Stimulated activated CD4-positive, alpha-beta T cell treated with anti-CD3 and anti-CD28 coated beads, Interleukin-4, amount 100 ng/mL, for 4 hours (primary cell): ENCODE data around the gene CELSR1.
"Not testable (repeated sequence)": the region's sequence is repeated elsewhere in the genome, so short reads cannot be mapped to it uniquely, and the experiment has no call there.

ENCODE experiments used
- DNase-seq, 2 experiments: peaks; one replicate each; pipeline ENCODE4 v3.0.0-alpha.2; 2020

The CELSR1 gene

DNA sequence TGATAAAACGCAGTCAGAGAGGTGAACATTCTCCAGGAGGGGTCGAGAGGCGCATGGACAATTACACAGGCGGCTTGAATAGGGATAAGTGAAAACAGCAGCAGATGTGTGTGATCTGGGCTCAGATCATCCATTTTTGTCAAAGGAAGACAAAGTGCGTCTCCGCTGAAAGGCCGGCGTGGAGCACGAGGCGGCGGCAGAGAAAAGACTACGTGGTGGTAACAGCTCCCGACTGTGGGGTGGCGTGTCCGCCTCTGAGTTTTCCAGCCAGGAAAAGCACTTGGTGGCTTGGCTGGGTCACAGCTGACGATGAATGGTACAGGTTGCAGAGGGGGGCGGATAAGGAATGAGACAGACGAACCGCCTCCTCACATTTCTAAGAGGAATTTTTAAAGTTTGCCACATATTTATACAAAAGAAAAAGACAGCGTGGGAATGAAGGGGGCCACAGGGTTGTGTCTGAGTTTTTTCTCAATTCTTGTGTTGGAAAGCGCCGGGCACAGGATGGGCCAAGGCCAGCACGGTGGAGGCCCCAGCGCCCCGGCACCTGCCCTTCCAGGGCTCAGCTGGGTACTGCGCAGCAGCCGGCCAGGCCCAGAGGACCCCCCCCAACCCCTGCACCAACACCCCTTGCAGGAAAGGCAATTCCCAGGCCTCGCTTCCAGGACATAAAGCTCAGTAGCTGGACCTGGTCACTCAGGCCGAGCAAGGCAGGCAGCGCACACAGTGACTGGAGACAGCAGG is 121.5 kb downstream of the CELSR1 start:
- DNase-seq, result no peak

DNA sequence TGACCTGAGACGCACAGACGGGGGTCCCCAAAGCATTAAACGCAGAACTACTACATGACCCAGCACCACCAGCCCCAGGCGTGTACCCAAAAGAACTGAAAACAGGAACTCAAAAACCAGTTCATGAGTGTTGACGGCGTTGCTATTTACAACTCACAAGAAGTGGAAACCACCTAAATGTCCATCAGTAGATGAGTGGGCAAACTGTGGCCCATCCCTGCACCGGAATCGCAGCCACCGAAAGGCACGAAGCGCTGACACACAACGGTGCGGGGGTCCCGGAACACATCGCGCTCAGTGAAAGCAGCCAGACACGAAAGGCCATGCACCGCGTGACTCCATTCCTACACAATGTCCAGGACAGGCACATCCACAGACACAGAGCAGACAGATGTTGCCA is 122.7 kb downstream of the CELSR1 start:
- DNase-seq, result no peak

DNA sequence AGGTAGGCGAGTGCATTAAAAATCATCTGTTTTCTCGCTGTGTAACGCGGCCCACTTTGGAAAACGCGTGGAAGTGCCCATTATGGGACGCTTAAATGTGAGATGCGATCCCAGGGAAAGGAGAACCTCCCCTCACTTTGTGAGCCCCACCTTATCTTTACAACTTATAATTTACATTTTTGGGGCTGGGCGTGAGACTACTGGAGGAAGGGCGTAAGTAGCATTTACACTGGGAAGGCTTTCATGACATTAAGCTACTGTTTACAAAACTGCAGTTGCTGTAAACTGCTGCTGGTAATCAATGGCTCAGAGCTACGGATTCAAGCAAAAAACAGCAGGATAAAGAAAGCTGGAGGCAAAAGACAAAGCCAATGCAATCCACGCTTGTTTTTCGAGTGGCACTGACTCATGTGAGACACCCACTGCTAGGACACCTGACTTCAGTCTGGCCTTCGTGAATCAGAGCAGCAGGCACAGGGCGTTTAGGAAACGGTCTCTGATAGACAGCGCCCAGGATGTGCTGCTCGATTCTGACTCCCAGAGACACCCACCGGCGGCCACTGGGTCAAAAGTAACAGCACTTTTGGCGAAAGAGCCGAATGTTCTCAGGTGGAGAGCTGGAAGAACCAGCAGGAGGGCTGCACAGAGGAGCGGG is 123.6 kb downstream of the CELSR1 start:
- no peak for DNase-seq

DNA sequence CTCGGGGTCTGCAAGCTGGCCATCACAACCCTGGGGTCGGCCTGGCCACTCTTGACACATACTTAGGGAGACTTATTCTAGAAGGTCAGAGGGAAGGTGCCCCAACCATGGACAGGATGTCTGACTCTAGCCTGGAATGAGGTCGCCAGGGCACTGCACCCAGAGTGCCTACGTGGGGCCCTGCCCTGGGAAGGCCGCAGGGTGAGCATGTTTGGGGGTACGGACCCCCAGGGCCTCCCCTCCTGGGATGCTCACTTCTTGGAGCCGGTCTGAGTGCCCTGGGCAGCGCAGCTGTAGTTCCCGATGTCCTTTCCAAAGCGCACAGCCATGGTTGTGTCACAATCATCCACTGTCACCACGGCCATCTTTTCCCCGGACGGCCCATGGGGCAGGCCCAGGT is 126.1 kb downstream of the CELSR1 start:
- no peak for DNase-seq

DNA sequence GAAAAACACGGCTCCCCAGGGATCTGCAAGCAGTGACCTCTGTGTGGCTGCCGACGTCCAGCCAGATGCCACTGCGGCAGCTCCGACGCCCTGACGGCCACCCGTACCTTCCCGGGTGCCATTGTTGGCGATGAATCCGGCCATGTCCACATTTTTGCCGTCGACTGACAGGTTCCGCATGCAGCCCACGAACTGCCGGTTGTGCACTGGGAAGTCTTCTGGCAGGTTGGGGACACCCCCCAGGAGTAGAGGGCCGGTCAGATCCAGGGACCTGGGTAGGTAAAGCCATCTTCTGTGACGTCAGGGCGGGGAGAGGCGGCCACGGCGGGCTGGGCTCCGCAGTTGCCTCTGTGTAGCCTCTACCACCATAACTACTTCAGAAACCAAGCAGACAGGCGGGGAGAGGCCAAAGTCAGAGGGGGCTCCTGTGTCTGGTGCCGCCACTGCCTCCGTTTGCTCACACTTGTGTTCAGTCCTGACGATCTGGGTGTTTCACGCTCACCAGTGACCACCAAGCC is 127.1 kb downstream of the CELSR1 start:
- DNase-seq, result no peak

DNA sequence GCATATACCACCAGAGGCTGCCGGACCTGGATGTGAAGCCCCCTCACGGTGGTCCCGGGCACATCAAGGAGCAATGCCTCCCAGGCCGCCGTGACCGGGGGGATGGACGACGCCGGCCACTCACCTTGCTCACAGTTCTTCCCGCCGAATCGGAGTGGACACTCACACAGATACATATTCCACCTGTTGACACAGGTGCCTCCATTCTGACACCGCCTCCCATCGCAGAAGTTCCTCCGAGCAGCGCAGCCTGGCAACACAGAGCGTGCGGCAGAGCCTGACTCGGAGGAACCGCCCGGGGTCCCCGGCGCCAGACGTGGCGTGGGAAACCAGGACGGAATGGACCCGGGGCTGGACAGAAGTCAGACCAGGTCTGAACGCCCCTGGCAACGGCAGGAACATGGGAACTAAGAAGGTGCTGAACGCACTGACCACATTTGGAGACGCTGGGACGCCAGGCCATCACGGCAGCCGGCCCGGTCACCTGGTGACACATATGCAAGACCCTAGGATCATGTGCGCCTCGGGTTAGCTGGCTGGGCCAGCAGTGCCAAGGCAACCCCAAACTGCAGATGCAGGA is 127.7 kb downstream of the CELSR1 start:
- no peak for DNase-seq

DNA sequence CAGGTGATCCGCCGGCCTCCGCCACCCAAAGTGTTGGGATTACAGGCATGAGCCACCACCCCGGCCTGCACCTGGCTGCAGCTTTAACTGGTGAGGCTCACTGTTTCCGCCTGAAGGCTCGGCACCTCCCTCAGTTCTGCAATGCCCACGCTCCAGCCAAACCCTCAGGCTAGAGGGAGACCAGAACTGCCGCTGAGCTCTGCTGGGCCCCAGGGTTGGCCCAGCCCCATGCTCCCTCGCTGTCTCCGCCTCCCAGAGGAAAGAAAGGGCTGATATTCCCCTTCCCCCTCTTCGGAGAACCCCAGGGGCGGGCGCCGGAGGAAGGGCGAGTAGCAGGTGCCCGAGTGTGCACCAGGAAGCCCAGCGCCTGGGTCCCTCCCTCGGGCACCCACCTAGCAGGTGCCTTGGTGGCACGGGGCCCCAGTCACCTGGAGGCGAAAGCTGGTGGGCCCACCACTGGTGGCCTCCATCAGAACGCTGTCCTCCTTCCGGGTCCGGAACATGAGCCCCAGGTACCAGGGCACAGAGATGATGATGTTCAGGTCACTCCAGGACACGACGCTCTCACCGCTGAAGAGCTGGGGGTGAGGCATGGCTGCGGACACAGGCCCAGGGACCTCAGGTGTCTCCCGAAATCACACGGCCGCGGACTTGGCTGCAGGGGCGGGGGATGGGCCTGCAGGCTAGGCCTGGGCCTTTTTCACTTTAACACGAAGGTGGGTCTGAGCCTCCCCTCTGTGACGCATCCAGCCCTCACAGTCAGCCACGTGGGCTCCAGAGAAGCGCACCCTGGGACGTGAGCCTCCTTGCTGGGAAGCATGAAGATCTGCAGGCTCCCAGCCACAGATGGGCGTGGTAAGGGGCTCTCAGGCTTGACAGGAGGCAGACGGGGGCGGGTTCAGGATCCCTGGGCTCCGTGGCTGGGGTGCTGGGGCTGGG is 128.6 kb downstream of the CELSR1 start:
- DNase-seq, result no peak

DNA sequence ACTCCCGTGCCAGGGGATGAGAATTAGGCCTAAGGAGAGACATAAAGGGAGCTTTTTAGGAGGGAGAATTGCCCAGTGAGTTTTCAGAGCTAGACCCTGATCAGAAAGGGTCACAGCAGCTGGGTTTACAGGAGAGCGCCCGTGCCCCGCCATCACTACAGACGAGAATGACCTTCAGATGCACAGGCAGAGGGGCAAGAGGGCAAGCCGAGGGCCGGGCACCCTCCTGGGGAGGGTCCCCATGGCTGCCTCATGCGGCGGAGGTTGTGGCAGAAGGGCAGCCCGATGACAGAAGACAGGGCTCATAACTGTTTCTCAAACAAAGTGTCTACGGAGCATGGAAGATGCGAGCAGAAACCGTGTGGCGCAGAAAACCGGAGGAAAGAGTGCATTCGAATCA is 129.7 kb downstream of the CELSR1 start:
- DNase-seq, result no peak

DNA sequence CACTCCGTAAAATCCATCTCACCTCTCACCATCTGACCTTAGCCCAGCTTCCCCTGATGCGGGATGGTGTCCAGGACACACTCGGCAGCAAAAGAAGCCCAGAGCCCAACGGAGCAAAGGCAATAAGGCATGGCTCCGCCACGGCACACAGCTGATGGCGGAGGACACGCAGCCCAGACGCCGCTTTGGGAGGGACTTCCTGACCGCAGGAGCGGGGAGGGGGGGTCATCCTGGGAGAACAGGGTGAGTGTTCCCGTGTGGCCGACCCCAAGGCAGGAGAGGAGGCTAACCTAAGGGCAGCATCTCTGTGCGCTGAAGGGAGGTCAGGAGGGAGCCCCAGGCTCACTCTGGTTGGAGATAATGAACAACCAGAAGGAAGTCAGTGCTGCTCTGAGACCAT is 130.6 kb downstream of the CELSR1 start:
- no peak for DNase-seq

DNA sequence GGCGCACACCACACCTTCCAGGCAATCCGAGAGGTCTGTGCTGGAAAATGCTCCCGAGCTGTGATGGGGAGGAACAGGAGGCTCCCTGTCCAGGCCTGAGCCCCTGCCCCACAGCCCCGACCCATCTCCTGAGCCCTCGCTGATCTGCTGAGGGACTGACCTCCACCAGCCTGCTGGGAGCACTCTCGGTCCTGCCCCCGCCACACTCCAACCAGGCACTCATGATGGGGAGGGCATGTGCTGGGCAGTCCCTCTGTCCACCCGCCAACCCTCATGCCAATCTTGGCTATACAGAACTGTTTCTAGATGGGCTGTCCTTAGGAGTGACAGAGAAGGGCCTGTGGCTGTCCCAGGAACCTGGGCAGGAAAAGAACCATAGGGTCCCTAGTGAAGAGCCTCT is 131.1 kb downstream of the CELSR1 start:
- DNase-seq, result no peak

DNA sequence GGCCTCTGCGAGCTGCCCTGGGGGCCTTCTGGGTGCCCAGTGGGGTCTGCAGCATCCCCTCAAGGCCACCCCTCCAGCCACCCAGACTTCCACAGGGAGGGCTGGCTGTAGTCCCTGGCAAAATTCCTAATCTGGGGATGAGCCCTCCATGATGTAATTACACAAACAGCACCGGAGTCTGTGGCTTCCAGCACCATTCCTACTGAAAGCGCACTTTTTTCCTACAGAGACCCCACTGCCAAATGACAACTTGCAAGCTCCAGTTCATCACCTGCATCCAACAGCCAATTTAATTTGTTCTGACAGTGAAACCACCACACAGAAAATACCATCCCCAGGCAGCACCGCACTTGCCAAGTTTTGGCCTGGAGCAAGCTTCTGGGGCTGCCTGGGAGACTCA is 131.5 kb downstream of the CELSR1 start:
- no peak for DNase-seq

DNA sequence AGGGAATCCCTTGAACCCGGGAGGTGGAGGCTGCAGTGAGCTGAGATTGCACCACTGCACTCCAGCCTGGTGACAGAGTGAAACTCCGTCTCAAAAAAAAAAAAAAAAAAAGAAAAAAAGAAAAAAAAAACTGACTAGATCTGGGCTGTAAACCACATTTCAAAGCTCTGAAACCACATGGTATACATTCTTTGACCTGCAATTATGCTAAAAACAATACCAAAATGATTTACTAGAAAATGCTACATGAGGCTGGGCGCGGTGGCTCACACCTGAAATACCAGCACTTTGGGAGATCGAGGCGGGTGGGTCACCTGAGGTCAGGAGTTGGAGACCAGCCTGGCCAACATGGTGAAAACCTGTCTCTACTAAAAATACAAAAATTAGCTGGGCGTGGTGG is 133.5 kb downstream of the CELSR1 start:
- not testable (repeated sequence) for DNase-seq

DNA sequence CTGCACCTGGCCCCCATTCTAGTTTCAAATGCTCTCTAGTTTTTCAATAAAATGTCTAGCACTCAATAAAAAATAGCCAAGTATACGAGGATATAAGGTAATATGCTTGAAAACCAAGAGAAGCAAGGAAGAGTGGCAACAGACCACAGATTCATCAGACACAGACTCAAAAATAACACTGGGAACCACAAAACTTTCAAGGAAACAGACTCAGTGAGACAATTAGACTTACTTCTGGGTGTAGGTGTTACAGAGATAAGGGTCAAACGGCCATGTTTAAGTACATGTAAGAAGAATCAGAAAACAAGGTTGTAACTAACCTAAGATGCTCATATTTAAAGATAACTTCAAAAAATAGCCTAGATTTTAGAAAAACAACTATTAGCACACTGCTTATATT is 134.9 kb downstream of the CELSR1 start:
- DNase-seq, result no peak

DNA sequence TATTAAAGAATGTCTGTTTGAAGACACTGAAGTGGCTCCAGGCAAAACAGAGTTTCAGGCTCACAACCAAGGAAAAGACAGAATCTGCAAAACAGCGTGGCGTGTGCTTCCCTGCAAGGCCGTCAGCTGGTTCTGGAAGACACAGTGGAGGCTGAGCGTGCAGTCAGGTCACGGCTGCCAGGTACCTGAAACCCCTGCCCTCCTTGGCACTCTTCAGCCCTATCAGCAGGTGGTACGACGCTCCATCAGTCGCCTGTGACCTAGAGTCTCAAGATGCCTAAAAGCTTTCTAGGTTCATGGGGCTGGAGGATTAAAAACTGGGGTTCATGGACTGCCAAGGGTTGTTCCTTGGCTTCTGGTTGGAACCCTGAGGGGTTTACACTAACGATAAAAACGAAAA is 136.1 kb downstream of the CELSR1 start:
- no peak for DNase-seq

DNA sequence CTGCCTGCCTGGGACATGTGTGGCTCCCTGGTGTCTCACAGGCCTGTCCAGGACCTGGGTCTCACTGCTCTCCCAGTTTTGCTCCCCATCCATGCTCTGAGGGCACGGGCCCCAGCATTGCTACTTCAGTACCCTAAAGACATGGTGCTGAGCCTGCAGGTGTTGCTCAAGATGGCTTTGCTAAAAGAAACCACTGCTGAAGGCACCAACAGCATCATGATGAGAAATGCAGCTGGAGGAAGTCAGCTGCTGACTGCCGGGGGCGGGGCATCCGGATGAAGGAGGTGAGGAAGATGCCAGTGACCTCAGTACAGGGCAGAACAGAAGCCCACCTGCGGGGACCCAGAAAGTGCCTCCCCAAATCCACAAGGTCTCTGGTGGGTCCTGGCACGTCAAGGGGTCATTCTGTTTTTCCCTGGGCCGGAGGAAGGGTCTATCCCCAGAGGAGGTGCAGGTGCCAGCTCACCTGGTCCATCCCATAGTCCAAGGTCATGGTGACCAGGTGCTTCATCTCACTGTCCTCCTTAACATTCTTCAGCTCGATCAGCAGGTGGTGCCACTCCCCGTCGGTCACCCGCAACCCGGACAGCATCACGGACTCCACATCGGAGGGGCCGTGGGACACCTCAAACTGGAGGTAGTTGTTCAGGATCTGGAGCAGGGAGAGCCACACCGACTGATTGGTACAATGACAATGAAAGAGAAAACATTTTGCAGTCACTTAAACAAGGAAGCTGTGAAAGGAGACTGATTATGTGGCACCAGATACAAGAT is 138.0 kb downstream of the CELSR1 start:
- no peak for DNase-seq

DNA sequence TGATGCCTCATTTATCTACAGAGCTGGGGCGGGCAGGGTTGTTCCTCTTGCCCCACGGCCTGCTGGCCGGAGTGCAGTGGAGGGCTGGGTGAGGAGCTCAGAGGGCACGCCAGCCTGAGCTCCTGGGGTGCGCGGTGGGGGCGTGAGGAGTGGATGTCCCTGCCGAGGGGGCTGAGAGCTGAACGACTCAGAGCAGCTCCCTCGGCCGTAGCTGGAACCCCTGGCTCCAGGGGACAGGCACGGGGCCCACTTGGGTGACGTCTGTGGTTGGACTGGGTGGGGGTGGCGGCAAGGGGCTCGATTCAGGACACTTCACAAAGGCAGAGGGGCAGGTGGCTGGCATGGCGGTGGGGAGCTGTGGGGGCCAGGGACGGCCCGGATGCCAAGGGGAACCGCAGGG is 139.5 kb downstream of the CELSR1 start:
- no peak for DNase-seq

DNA sequence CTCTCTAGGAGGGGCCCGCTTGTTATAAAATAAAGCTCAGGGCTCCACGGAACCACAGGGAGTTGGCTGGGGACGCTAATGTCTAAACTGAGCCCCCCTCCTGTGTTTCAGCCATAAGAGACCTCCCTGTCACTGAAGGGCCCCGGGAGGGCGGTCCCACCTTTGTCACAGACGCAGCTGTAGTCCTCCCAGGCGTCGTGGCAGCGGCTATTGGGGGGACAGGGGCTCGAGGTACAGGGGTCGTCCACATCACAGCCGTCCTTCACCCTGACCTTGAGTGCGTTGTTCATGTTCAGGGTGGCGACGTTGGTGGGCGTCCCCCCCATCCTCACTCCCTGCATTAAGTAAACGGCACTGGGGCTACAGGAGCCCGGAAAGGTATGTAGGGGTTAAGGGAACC is 139.9 kb downstream of the CELSR1 start:
- DNase-seq, result no peak

DNA sequence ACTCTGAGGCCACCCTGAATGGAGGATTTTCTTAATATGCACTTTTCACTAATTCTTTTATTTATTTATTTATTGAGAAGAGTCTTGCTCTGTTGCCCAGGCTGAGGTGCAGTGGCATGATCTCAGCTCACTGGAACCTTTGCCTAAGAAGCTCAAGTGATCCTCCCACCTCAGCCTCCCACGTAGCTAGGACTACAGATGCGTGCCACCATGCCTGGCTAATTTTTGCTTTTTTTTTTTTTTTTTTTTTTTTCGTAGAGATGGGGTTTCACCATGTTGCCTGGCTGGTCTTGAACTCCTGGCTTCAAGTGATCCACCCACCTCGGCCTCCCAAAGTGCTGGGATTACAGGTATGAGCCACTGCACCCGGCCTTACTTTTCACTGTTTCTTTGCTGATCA is 140.4 kb downstream of the CELSR1 start:
- not testable (repeated sequence) for DNase-seq

DNA sequence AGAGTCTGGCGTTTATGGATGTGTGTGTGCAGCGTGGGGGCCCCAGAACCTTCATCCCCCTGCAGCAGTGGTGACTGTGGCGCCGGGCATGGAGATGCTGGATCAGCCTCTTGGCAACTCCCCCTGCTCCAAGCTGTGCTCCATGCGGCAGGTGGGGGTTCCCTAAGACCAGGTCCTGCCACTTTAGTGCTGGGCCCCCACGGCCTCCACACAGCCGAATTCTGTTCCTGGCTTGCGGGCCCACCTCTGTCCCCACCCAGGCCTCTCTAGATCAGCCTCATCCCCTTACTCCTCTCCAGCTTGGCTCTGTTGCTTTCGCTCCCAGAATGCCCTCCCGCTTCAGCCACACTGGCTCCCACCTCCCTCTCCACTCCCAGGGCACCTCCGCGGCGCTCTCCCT is 142.3 kb downstream of the CELSR1 start:
- DNase-seq, result no peak

DNA sequence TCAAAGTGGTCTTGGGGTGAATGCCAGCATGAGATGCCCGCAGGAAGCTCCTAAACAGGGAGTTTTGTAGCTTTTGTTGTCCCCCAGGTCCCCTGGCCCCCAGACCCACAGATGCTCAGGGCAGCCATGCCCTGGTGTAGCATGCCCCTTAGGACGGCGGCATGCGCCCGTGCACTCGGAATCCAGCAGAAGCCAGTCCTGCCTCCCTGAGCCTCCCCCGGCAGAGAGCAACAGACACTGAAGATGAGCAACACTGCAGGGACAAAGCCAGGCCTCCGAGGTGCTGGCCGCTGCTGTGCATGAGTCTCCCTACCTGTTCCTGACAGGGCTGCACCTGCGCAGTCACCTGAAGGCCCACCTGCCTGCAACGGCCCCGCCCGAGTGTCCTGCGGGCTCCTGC is 142.8 kb downstream of the CELSR1 start:
- no peak for DNase-seq

DNA sequence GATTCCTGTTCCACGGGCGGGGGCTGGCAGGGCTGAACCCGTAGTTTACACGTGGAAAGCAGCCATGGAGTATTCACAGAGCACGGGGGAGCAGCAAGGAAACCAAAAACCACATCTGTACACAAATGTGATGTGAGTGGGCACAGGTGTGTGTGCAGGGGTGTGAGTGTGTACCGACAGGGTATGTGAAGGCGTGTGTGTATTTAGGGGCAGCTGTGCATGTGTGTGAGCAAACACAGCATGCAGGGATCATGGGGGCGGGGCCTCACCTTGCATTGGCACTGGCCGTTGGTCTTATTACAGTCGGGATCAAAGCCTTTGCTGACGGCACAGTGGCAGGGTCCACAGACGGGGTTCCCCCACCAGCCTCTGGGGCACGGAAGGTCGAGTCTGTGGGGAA is 143.5 kb downstream of the CELSR1 start:
- DNase-seq, result no peak

DNA sequence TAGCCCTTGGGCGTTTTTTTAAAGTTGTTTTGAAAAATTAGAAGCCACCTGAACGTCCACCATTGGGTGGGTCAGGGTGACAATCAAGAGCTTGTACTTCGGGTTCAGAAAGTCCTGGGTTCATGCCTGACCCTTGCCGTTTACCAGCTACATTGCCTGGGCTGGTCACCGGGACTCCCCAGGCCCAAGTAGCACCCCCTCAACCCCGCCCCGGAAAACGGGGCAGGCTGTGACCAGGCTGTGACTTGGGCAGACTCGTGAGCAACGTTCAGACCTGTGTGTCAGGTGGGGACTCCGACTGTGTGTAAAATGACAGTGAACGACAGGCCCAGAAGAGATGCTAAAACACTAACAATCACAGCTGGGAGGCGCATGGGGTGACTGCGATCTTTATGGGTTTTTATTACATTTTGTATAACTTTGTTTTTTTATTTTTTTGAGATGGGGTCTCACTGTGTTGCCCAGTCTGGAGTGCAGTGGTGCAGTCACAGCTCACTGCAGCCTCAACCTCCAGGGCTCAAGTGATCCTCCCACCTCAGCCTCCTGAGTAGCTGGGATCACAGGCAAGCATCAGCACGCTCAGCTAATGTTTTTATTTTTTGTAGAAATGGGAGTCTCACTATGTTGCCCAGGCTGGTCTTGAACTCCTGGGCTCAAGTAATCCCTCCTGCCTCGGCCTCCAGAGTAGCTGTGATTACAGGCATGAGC is 145.1 kb downstream of the CELSR1 start:
- DNase-seq, result no peak
